IMR-90 (cell line): Measurements from ENCODE around the gene MYOM1. TPM values are rescaled to one million over a fixed set of nuclear protein-coding genes. Genes with fewer than 3 reads are reported as not detected.

ENCODE experiments used
- ATAC-seq: fragments of 200-7000 bp; cut with Tn5 transposase; 2 replicates; pipeline ENCODE4 v1.9.1; 2020; ENCODE audit warnings: low read depth, mild to moderate bottlenecking, moderate library complexity
- BruUV-seq: library from RNA; stranded (reverse); fragments of 400-500 nt; replicated peaks from 2 replicates; lab custom pipeline; 2021; lab: Mats Ljungman, UMichigan
- CTCF ChIA-PET: fragments of 300-600 bp; formaldehyde crosslinking; extraction: SDS; loops from one replicate; lab custom pipeline; 2021; ENCODE audit warnings: antibody characterized with exemption; lab: Yijun Ruan, JAX
- POLR2A ChIA-PET: fragments of 300-600 bp; sonication (Branson Sonifier 250); formaldehyde crosslinking; loops from one replicate; lab custom pipeline; 2022; ENCODE audit warnings: antibody characterized with exemption; ENCODE audit not compliant: unreplicated experiment; lab: Charles Lee
- DNase-seq: peaks from one replicate; pipeline ENCODE4 v3.0.0; 2013
- H2AFZ ChIP-seq: replicated peaks from 2 replicates; pipeline ENCODE3; 2013; ENCODE audit warnings: low read length, mild to moderate bottlenecking; ENCODE audit not compliant: poor library complexity
- H2AK5ac ChIP-seq: 2 replicates; pipeline ENCODE4 v1.6.1; 2013; ENCODE audit warnings: low read depth, low read length, inconsistent platforms
- H2AK9ac ChIP-seq: replicated peaks from 2 replicates; pipeline ENCODE3; 2013; ENCODE audit warnings: mild to moderate bottlenecking, low read depth, low read length, moderate library complexity; ENCODE audit not compliant: poor library complexity
- H2BK120ac ChIP-seq: 2 replicates; pipeline ENCODE4 v1.6.1; 2013; ENCODE audit warnings: low read depth, low read length, inconsistent platforms
- H2BK15ac ChIP-seq: 3 replicates; pipeline ENCODE4 v1.6.1; 2013; ENCODE audit warnings: low read depth, low read length, inconsistent platforms
- H2BK20ac ChIP-seq: 2 replicates; pipeline ENCODE4 v1.6.1; 2013; ENCODE audit warnings: low read depth, mild to moderate bottlenecking, inconsistent platforms, low read length, moderate library complexity
- H2BK5ac ChIP-seq: 2 replicates; pipeline ENCODE4 v1.6.1; 2013; ENCODE audit warnings: mild to moderate bottlenecking, low read depth, low read length, inconsistent platforms; ENCODE audit not compliant: poor library complexity, severe bottlenecking
- H3K14ac ChIP-seq: replicated peaks from 2 replicates; pipeline ENCODE4 v1.6.1; 2013; ENCODE audit warnings: low read depth, low read length, inconsistent platforms
- H3K18ac ChIP-seq: 2 replicates; pipeline ENCODE4 v1.6.1; 2013; ENCODE audit warnings: low read depth, low read length, control low read depth
- H3K23ac ChIP-seq: 2 replicates; pipeline ENCODE4 v1.6.1; 2013; ENCODE audit warnings: low read depth, low read length, inconsistent platforms
- H3K27ac ChIP-seq: 2 replicates; pipeline ENCODE4 v1.5.1; 2013; ENCODE audit warnings: mild to moderate bottlenecking, control low read depth, low read length; ENCODE audit not compliant: insufficient read depth
- H3K27me3 ChIP-seq: 2 replicates; pipeline ENCODE4 v1.6.1; 2013; ENCODE audit warnings: low read length; ENCODE audit not compliant: control insufficient read depth, insufficient read depth
- H3K36me3 ChIP-seq: 2 replicates; pipeline ENCODE4 v1.6.1; 2013; ENCODE audit warnings: low read length, mixed read lengths; ENCODE audit not compliant: control insufficient read depth, insufficient read depth
- H3K4ac ChIP-seq: 2 replicates; pipeline ENCODE4 v1.6.1; 2013; ENCODE audit warnings: low read depth, low read length, inconsistent platforms
- H3K4me1 ChIP-seq: 2 replicates; pipeline ENCODE4 v1.6.1; 2013; ENCODE audit warnings: low read length, mixed read lengths; ENCODE audit not compliant: control insufficient read depth, insufficient read depth
- H3K4me2 ChIP-seq: 2 replicates; pipeline ENCODE4 v1.6.1; 2013; ENCODE audit warnings: low read depth, mild to moderate bottlenecking, control low read depth, low read length, moderate library complexity
- H3K4me3 ChIP-seq: 2 replicates; pipeline ENCODE4 v1.5.1; 2013; ENCODE audit warnings: low read depth, mild to moderate bottlenecking, control low read depth, low read length, moderate library complexity; ENCODE audit not compliant: insufficient read depth
- H3K56ac ChIP-seq: 2 replicates; pipeline ENCODE4 v1.6.1; 2013; ENCODE audit warnings: low read length, inconsistent platforms; ENCODE audit not compliant: insufficient read depth; ENCODE audit errors: extremely low read depth
- H3K79me1 ChIP-seq, 2 experiments: 2 replicates each; pipeline ENCODE4 v1.6.1; 2013; ENCODE audit warnings: low read length in 2 of 2, inconsistent platforms in 1 of 2, low read depth in 1 of 2
- H3K9ac ChIP-seq: 2 replicates; pipeline ENCODE4 v1.6.1; 2013; ENCODE audit warnings: low read depth, low read length, control low read depth
- H3K9me1 ChIP-seq: 2 replicates; pipeline ENCODE4 v1.6.1; 2013; ENCODE audit warnings: low read length, inconsistent platforms; ENCODE audit not compliant: insufficient read depth
- H3K9me3 ChIP-seq: 2 replicates; pipeline ENCODE4 v1.6.1; 2013; ENCODE audit warnings: low read length; ENCODE audit not compliant: control insufficient read depth, insufficient read depth
- H4K20me1 ChIP-seq: 2 replicates; pipeline ENCODE4 v1.6.1; 2013; ENCODE audit warnings: low read length, inconsistent platforms; ENCODE audit not compliant: insufficient read depth
- H4K5ac ChIP-seq: 2 replicates; pipeline ENCODE4 v1.6.1; 2013; ENCODE audit warnings: mild to moderate bottlenecking, low read depth, low read length, control low read depth
- H4K8ac ChIP-seq, 2 experiments: 2 replicates each; pipeline ENCODE4 v1.6.1; 2013; ENCODE audit warnings: low read depth in 2 of 2, low read length in 2 of 2, control low read depth in 1 of 2, inconsistent platforms in 1 of 2
- H4K91ac ChIP-seq: 2 replicates; pipeline ENCODE4 v1.6.1; 2013; ENCODE audit warnings: low read depth, low read length, inconsistent platforms; ENCODE audit not compliant: insufficient read depth
- MXI1 ChIP-seq: IDR thresholded peaks from 2 replicates; pipeline ENCODE4 v1.6.1; 2012; ENCODE audit warnings: low read depth, mild to moderate bottlenecking, low read length, moderate library complexity, borderline replicate concordance
- RAD21 ChIP-seq: IDR thresholded peaks from 2 replicates; pipeline ENCODE4 v1.6.1; 2012; ENCODE audit warnings: low read length, improper control_type of control experiment
- RFX5 ChIP-seq: IDR thresholded peaks from 2 replicates; pipeline ENCODE4 v1.8.0; 2012; ENCODE audit warnings: low read depth, mild to moderate bottlenecking, low read length, moderate library complexity
- SMC3 ChIP-seq: fragments of 150-350 bp; IDR thresholded peaks from 2 replicates; pipeline ENCODE4 v1.6.1; 2016; ENCODE audit warnings: low read depth, mild to moderate bottlenecking, antibody characterized with exemption, low read length, moderate library complexity
- dilution Hi-C: fragments of 300-500 bp; cut with HindIII; formaldehyde crosslinking; loops from one replicate; pipeline ENCODE4 v1.14.3; 2018; ENCODE audit warnings: low sequenced_read_pairs; ENCODE audit not compliant: unreplicated experiment
- in situ Hi-C: fragments of 300-500 bp; cut with MboI; formaldehyde crosslinking; loops from 3 replicates; pipeline ENCODE4 v1.14.3; 2019; ENCODE audit warnings: low sequenced_read_pairs, inconsistent platforms, mixed read lengths
- intact Hi-C: fragments of 100-400 bp; cut with micrococcal nuclease; formaldehyde crosslinking; loops from 2 replicates; pipeline ENCODE4 v1.10.0; 2022
- polyA plus RNA-seq, 3 experiments: library from polyadenylated mRNA; depleted of rRNA; stranded (reverse); fragments of >200 nt; gene quantifications; 2 replicates each; pipeline ENCODE4 v1.2.3, GENCODE V29; 2012; ENCODE audit warnings: low replicate concordance in 1 of 3
- total RNA-seq: library from RNA; depleted of rRNA; stranded (reverse); fragments of >200 nt; gene quantifications from 2 replicates; pipeline ENCODE4 v1.2.3, GENCODE V29; 2012
- TF ChIP-seq, protein P1 (sequence below): conservative IDR thresholded peaks from 2 replicates; pipeline ENCODE4 v1.5.1; 2012; ENCODE audit warnings: mild to moderate bottlenecking, low read depth, low read length, improper control_type of control experiment
- TF ChIP-seq, protein P2 (sequence below): fragments of 150-350 bp; IDR thresholded peaks from 2 replicates; pipeline ENCODE4 v1.6.1; 2016; ENCODE audit warnings: low read depth, mild to moderate bottlenecking, low read length, moderate library complexity, borderline replicate concordance

MYOM1 gene
- total and polyA plus RNA-seq, 2 of the 4 experiments (the other 2 are of a cell fraction): under 0.01 to 0.10 TPM

DNA sequence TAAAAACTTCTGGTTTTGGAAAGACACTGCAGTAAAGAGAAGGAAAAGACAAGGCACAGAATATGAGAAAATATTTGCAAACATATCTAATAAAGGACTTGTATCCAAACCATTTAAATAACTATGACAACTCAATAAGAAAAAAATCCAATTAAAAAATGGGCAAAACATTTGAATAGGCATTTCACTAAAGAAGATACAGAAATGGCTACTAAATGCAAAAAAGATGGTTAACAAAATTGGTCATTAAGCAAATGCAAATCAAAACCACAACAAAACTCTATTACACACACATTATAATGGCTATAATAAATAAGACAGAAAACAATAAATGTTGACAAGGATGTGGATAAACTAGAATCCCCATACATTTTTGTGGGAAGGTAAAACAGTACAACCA lies 14.5 kb downstream of the MYOM1 start:
- CTCF ChIA-PET: no interaction called here

More for the DNA sequence above, 14.5 kb downstream of the MYOM1 start:
- no peak overlapping the region for H3K4me2 ChIP-seq
- no peak overlapping the region for H3K4me3 ChIP-seq
- intact Hi-C loops: no loop called here
- no peak overlapping the region for H3K18ac ChIP-seq
- H3K79me1 ChIP-seq: no peaks in the 10 kb centered on the region
- no peak overlapping the region for H4K8ac ChIP-seq
- H3K9me3 ChIP-seq: no peaks in the 10 kb centered on the region
- no peak overlapping the region for H3K9ac ChIP-seq
- ATAC-seq: no peak
- no peak overlapping the region for H3K56ac ChIP-seq
- no peak overlapping the region for H2AK9ac ChIP-seq
- no peaks in the 10 kb centered on the region for H4K20me1 ChIP-seq
- TF ChIP-seq SMC3: no peak
- no peak for TF ChIP-seq MXI1
- TF ChIP-seq, protein P1, sequence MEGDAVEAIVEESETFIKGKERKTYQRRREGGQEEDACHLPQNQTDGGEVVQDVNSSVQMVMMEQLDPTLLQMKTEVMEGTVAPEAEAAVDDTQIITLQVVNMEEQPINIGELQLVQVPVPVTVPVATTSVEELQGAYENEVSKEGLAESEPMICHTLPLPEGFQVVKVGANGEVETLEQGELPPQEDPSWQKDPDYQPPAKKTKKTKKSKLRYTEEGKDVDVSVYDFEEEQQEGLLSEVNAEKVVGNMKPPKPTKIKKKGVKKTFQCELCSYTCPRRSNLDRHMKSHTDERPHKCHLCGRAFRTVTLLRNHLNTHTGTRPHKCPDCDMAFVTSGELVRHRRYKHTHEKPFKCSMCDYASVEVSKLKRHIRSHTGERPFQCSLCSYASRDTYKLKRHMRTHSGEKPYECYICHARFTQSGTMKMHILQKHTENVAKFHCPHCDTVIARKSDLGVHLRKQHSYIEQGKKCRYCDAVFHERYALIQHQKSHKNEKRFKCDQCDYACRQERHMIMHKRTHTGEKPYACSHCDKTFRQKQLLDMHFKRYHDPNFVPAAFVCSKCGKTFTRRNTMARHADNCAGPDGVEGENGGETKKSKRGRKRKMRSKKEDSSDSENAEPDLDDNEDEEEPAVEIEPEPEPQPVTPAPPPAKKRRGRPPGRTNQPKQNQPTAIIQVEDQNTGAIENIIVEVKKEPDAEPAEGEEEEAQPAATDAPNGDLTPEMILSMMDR: no peak
- no peak for TF ChIP-seq RAD21
- no peak for TF ChIP-seq RFX5
- TF ChIP-seq, protein P2, sequence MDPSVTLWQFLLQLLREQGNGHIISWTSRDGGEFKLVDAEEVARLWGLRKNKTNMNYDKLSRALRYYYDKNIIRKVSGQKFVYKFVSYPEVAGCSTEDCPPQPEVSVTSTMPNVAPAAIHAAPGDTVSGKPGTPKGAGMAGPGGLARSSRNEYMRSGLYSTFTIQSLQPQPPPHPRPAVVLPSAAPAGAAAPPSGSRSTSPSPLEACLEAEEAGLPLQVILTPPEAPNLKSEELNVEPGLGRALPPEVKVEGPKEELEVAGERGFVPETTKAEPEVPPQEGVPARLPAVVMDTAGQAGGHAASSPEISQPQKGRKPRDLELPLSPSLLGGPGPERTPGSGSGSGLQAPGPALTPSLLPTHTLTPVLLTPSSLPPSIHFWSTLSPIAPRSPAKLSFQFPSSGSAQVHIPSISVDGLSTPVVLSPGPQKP: no peak
- no peak overlapping the region for H4K91ac ChIP-seq
- H2BK15ac ChIP-seq: no peak overlapping the region
- no peak overlapping the region for H2BK20ac ChIP-seq
- DNase-seq: no peak
- H3K4me1 ChIP-seq: no peaks in the 10 kb centered on the region; the same call in 1 of the 2 replicates
- no peaks in the 10 kb centered on the region for H3K27me3 ChIP-seq
- BruUV-seq: no TSS peak
- H2AK5ac ChIP-seq: no peak overlapping the region
- H2AFZ ChIP-seq: no peak overlapping the region
- no peak overlapping the region for H4K5ac ChIP-seq
- H2BK5ac ChIP-seq: no peak overlapping the region
- H3K14ac ChIP-seq: no peak overlapping the region
- dilution Hi-C loops: no loop called here
- peaks cover 6% of the 10 kb centered on the region for H3K9me1 ChIP-seq
- H3K4ac ChIP-seq: no peak overlapping the region
- in situ Hi-C loops: no loop called here
- POLR2A ChIA-PET: no interaction called here
- H3K27ac ChIP-seq: no peak overlapping the region
- no peak overlapping the region for H3K23ac ChIP-seq
- H2BK120ac ChIP-seq: no peak overlapping the region
- no peaks in the 10 kb centered on the region for H3K36me3 ChIP-seq
